ENCODE results near the gene SORCS3. TPM values are rescaled to one million over a fixed set of nuclear protein-coding genes. Genes with fewer than 3 reads are reported as not detected.

The SORCS3 gene
- total and polyA plus RNA-seq, 2 experiments from 2014 or later: not detected

- H3K4me3 ChIP-seq: no peak overlapping the region
- no peak for DNase-seq
- no peaks in the 10 kb centered on the region for H4K20me1 ChIP-seq (ENCODE audit: insufficient read depth)
- TF ChIP-seq EZH2 (IDR thresholded peaks at IDR 0.05; ENCODE audit: insufficient read depth, poor library complexity, severe bottlenecking) (no peak), EZH2phosphoT487 (IDR thresholded peaks at IDR 0.05; ENCODE audit: insufficient read depth, low read depth) (no peak)
- no peaks in the 10 kb centered on the region for H3K9me3 ChIP-seq (ENCODE audit: low read depth)
- in situ Hi-C loops (cut with MboI): no loop called here
- H3K27ac ChIP-seq: no peak overlapping the region
- no peaks in the 10 kb centered on the region for H3K79me2 ChIP-seq (ENCODE audit: insufficient read depth)
- H3K9ac ChIP-seq: no peak overlapping the region
- H3K4me2 ChIP-seq (ENCODE audit: unreplicated experiment): no peak overlapping the region
- H3K36me3 ChIP-seq (ENCODE audit: low read depth): no peaks in the 10 kb centered on the region
- H3K27me3 ChIP-seq (replicated peaks; ENCODE audit: insufficient read depth): no peaks in the 10 kb centered on the region
- H2AFZ ChIP-seq: no peak overlapping the region
- WGBS, 2 experiments (ENCODE audit: low coverage in 1 of 2, low lambda C conversion rate in 2 of 2, missing lambda C conversion rate in 2 of 2): 19 to 58% methylated on average over 2 of the region's 2 CpGs
- H3K9me2 ChIP-seq (ENCODE audit: insufficient read depth): no peaks in the 10 kb centered on the region
- no peaks in the 10 kb centered on the region for H3K4me1 ChIP-seq (ENCODE audit: insufficient read depth)
- no peaks in the 10 kb centered on the region for H3F3A ChIP-seq (ENCODE audit: insufficient read depth)
Measured at GRCh38 chr10:104767282-104767681, 126.2 kb downstream of the SORCS3 start.

DNA sequence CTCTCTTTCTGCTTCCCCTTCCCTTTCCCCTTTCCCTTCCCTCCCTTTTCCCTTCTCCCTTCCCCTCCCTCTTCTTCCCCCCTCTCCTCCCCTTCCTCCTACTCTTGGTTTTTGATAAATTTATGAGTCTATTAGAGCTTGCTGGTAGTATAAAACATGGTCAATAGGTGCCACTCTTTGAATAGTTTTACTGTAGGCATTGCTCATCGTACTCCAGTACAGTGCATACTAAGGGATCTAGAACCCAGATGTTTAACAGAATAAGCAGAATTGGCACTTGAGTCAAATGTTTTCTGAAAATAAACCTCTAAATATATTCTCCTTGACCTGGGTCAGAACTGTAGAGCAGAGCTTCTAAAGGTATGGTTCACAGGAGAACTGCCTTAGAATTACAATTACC, 126.7 kb downstream of the SORCS3 start:
- no peak for DNase-seq
- Histone ChIP-seq H3F3A (ENCODE audit: insufficient read depth) (no peaks in the 10 kb centered on the region), H3K9me2 (ENCODE audit: insufficient read depth) (no peaks in the 10 kb centered on the region), H3K9ac (no peak overlapping the region), H3K9me3 (ENCODE audit: low read depth) (no peaks in the 10 kb centered on the region), H3K27me3 (replicated peaks; ENCODE audit: insufficient read depth) (no peaks in the 10 kb centered on the region), H3K4me1 (ENCODE audit: insufficient read depth) (no peaks in the 10 kb centered on the region), H2AFZ (no peak overlapping the region), H3K36me3 (ENCODE audit: low read depth) (no peaks in the 10 kb centered on the region), H3K4me3 (no peak overlapping the region), H4K20me1 (ENCODE audit: insufficient read depth) (no peaks in the 10 kb centered on the region), H3K27ac (no peak overlapping the region), H3K79me2 (ENCODE audit: insufficient read depth) (no peaks in the 10 kb centered on the region), H3K4me2 (ENCODE audit: unreplicated experiment) (no peak overlapping the region)
- in situ Hi-C loops (cut with MboI): no loop called here
- 0 to 3% methylated on average over 1 of the region's 1 CpG for WGBS, 2 experiments (ENCODE audit: low coverage in 1 of 2, low lambda C conversion rate in 2 of 2, missing lambda C conversion rate in 2 of 2)
- TF ChIP-seq EZH2phosphoT487 (IDR thresholded peaks at IDR 0.05; ENCODE audit: insufficient read depth, low read depth): no peak
- no peak for TF ChIP-seq EZH2 (IDR thresholded peaks at IDR 0.05; ENCODE audit: insufficient read depth, poor library complexity, severe bottlenecking)

DNA sequence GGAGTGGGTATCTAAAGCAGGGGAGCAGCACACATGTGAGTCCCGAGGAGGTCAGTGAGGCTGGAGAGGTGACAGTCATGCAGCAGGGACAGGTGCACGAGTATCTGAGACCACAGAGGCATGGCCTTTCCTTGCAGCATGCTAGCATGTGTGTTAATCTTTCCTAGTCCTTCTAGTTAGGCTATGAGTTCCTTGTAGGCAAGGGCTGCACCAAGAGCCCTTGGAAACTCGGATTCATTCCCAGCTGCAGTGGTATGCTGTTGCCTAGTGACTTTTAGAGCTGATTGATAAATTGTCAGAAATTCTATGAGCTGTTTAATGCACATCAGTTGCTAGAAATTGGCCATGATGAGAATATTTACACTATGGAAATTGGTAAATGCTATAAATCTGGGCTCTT, 132.0 kb downstream of the SORCS3 start:
- TF ChIP-seq EZH2phosphoT487 (IDR thresholded peaks at IDR 0.05; ENCODE audit: insufficient read depth, low read depth): no peak
- no peak for TF ChIP-seq EZH2 (IDR thresholded peaks at IDR 0.05; ENCODE audit: insufficient read depth, poor library complexity, severe bottlenecking)

DNA sequence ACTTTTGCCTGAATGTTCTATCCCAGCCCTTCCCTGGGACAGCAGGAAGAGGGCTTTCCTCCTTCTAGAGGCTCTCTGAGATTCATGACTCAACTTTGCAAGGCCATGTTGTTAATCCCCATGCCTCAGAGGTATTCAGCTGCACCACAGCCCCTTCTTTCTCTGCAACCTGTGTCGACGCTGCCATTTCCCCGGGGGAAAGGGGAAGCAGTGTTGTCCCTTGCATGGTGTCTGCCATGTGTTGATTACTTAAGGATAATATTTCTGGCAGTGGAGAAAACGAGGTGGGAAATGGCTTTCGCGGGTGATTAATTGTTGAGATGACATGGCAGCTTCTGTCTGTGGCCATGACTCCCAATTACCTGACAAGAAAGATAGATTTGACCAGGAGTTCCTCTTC, 133.1 kb downstream of the SORCS3 start:
- H2AFZ ChIP-seq: no peak overlapping the region
- WGBS, 2 experiments (ENCODE audit: low coverage in 1 of 2, low lambda C conversion rate in 2 of 2, missing lambda C conversion rate in 2 of 2): 53 to 57% methylated on average over 6 of the region's 6 CpGs
- H3K9me3 ChIP-seq (ENCODE audit: low read depth): no peaks in the 10 kb centered on the region
- in situ Hi-C loops (cut with MboI): no loop called here
- H3K79me2 ChIP-seq (ENCODE audit: insufficient read depth): no peaks in the 10 kb centered on the region
- H4K20me1 ChIP-seq (ENCODE audit: insufficient read depth): no peaks in the 10 kb centered on the region
- H3F3A ChIP-seq (ENCODE audit: insufficient read depth): no peaks in the 10 kb centered on the region
- H3K27ac ChIP-seq: no peak overlapping the region
- no peak overlapping the region for H3K4me3 ChIP-seq
- no peak overlapping the region for H3K9ac ChIP-seq
- TF ChIP-seq EZH2 (IDR thresholded peaks at IDR 0.05; ENCODE audit: insufficient read depth, poor library complexity, severe bottlenecking) (no peak), EZH2phosphoT487 (IDR thresholded peaks at IDR 0.05; ENCODE audit: insufficient read depth, low read depth) (no peak)
- H3K9me2 ChIP-seq (ENCODE audit: insufficient read depth): no peaks in the 10 kb centered on the region
- H3K36me3 ChIP-seq (ENCODE audit: low read depth): no peaks in the 10 kb centered on the region
- DNase-seq: no peak
- H3K4me2 ChIP-seq (ENCODE audit: unreplicated experiment): no peak overlapping the region
- H3K27me3 ChIP-seq (replicated peaks; ENCODE audit: insufficient read depth): no peaks in the 10 kb centered on the region
- no peaks in the 10 kb centered on the region for H3K4me1 ChIP-seq (ENCODE audit: insufficient read depth)

More for the DNA sequence above, 132.0 kb downstream of the SORCS3 start:
- Histone ChIP-seq H3K9me2 (ENCODE audit: insufficient read depth) (no peaks in the 10 kb centered on the region), H3K4me2 (ENCODE audit: unreplicated experiment) (no peak overlapping the region), H3K9ac (no peak overlapping the region), H3K4me1 (ENCODE audit: insufficient read depth) (no peaks in the 10 kb centered on the region), H4K20me1 (ENCODE audit: insufficient read depth) (no peaks in the 10 kb centered on the region), H3K9me3 (ENCODE audit: low read depth) (no peaks in the 10 kb centered on the region), H2AFZ (no peak overlapping the region), H3F3A (ENCODE audit: insufficient read depth) (no peaks in the 10 kb centered on the region), H3K36me3 (ENCODE audit: low read depth) (no peaks in the 10 kb centered on the region), H3K79me2 (ENCODE audit: insufficient read depth) (no peaks in the 10 kb centered on the region), H3K27ac (no peak overlapping the region), H3K4me3 (no peak overlapping the region), H3K27me3 (replicated peaks; ENCODE audit: insufficient read depth) (no peaks in the 10 kb centered on the region)
- in situ Hi-C loops (cut with MboI): no loop called here
- DNase-seq: no peak
- 7 to 10% methylated on average over 3 of the region's 3 CpGs for WGBS, 2 experiments (ENCODE audit: low coverage in 1 of 2, low lambda C conversion rate in 2 of 2, missing lambda C conversion rate in 2 of 2)
